Endothelial cell of umbilical vein (primary cell): ENCODE data around the gene TMEM8B. TPM values are rescaled to one million over a fixed set of nuclear protein-coding genes. Genes with fewer than 3 reads are reported as not detected.

Experiments used
- BruUV-seq: library from RNA; stranded (reverse); fragments of 400-500 nt; replicated peaks from 2 replicates; lab custom pipeline; 2021; lab: Mats Ljungman, UMichigan
- CTCF ChIA-PET: fragments of 300-600, 350-600 bp; sonication (Branson Sonifier 250); formaldehyde crosslinking; loops from one replicate; lab custom pipeline; 2021; ENCODE audit warnings: antibody characterized with exemption, inconsistent platforms; lab: Charles Lee
- POLR2A ChIA-PET: fragments of 300-600, 350-600 bp; sonication (Branson Sonifier 250); formaldehyde crosslinking; loops from one replicate; lab custom pipeline; 2021; ENCODE audit warnings: antibody characterized with exemption, inconsistent platforms; lab: Charles Lee
- DNase-seq: peaks from one replicate; pipeline ENCODE4 v3.0.0-alpha.2; 2011; ENCODE audit warnings: low read depth, low spot score
- FAIRE-seq: peaks from 2 replicates; lab custom pipeline; 2011; peaks lifted over from hg19 to GRCh38; lab: Jason Lieb, UNC
- H2AFZ ChIP-seq: 2 replicates; pipeline ENCODE4 v1.6.0; 2012; ENCODE audit warnings: low read depth, low read length, control low read depth, inconsistent platforms
- H3K27ac ChIP-seq: 2 replicates; pipeline ENCODE4 v1.5.1; 2011; ENCODE audit warnings: low read depth, mild to moderate bottlenecking, control low read depth, low read length, moderate library complexity; ENCODE audit not compliant: insufficient read depth
- H3K27me3 ChIP-seq, 2 experiments: 2 replicates each; pipeline versions ENCODE4 v1.6.0 to v1.6.1; 2011; ENCODE audit warnings: low read length in 2 of 2, mixed read lengths in 1 of 2; ENCODE audit not compliant: control insufficient read depth in 2 of 2, insufficient read depth in 2 of 2
- H3K36me3 ChIP-seq, 2 experiments: 2 replicates in 1 of 2; 3 replicates in 1 of 2; pipeline ENCODE4 v1.5.1; 2011; ENCODE audit warnings: low read length in 2 of 2, mild to moderate bottlenecking in 1 of 2, moderate library complexity in 1 of 2; ENCODE audit not compliant: control insufficient read depth in 2 of 2, insufficient read depth in 2 of 2; ENCODE audit errors: extremely low read depth in 1 of 2
- H3K4me1 ChIP-seq: 3 replicates; pipeline ENCODE4 v1.5.1; 2011; ENCODE audit warnings: mild to moderate bottlenecking, low read length; ENCODE audit not compliant: control insufficient read depth, insufficient read depth; ENCODE audit errors: extremely low read depth
- H3K4me2 ChIP-seq: 2 replicates; pipeline ENCODE4 v1.6.1; 2011; ENCODE audit warnings: low read length, control low read depth, mixed read lengths; ENCODE audit not compliant: insufficient read depth
- H3K4me3 ChIP-seq, 3 experiments: fragments of 200-600 bp in 1 of 3; sonication (generic), shearing (Covaris generic) in 1 of 3; replicated peaks in 1 of 3; 2 replicates each; pipeline ENCODE4 v1.5.1; 2011 to 2016; ENCODE audit warnings: control low read depth in 3 of 3, low read length in 3 of 3, mild to moderate bottlenecking in 2 of 3, inconsistent platforms in 1 of 3, low read depth in 1 of 3, moderate library complexity in 1 of 3; ENCODE audit not compliant: insufficient read depth in 1 of 3
- H3K79me2 ChIP-seq: 2 replicates; pipeline ENCODE4 v1.6.0; 2012; ENCODE audit warnings: low read length, inconsistent platforms; ENCODE audit not compliant: control insufficient read depth, insufficient read depth
- H3K9ac ChIP-seq: replicated peaks from 2 replicates; pipeline ENCODE3; 2011; ENCODE audit warnings: low read length, control low read depth; ENCODE audit not compliant: insufficient read depth; ENCODE audit errors: extremely low read depth
- H3K9me1 ChIP-seq: replicated peaks from 3 replicates; pipeline ENCODE4 v1.6.0; 2011; ENCODE audit warnings: mild to moderate bottlenecking, low read length; ENCODE audit not compliant: control insufficient read depth, insufficient read depth; ENCODE audit errors: extremely low read depth
- H3K9me3 ChIP-seq: replicated peaks from 2 replicates; pipeline ENCODE4 v1.5.1; 2012; ENCODE audit warnings: low read length, inconsistent platforms; ENCODE audit not compliant: control insufficient read depth, insufficient read depth
- H4K20me1 ChIP-seq: replicated peaks from 2 replicates; pipeline ENCODE3; 2011; ENCODE audit warnings: mild to moderate bottlenecking, low read length; ENCODE audit not compliant: control insufficient read depth, insufficient read depth; ENCODE audit errors: extremely low read depth
- CTCF ChIP-seq, 2 donors: IDR thresholded peaks; 1 replicate in 1 of 2; 2 replicates in 1 of 2; pipeline ENCODE4 v1.5.1; 2011; ENCODE audit warnings: low read length in 2 of 2, mild to moderate bottlenecking in 2 of 2, moderate library complexity in 2 of 2, control low read depth in 1 of 2, inconsistent platforms in 1 of 2, low read depth in 1 of 2; ENCODE audit not compliant: insufficient read depth in 1 of 2; ENCODE audit errors: extremely low read depth in 1 of 2
- EZH2 ChIP-seq: IDR thresholded peaks from 2 replicates; pipeline ENCODE4 v1.6.1; 2012; ENCODE audit warnings: borderline replicate concordance, low read depth, mild to moderate bottlenecking, moderate library complexity, low read length, inconsistent platforms; ENCODE audit not compliant: severe bottlenecking
- GATA2 ChIP-seq: IDR thresholded peaks from 2 replicates; pipeline ENCODE4 v1.7.0; 2011; ENCODE audit warnings: low read depth, mild to moderate bottlenecking, moderate library complexity, mixed read lengths, low read length; ENCODE audit not compliant: insufficient read length, insufficient read depth
- JUN ChIP-seq: IDR thresholded peaks from 2 replicates; pipeline ENCODE4 v1.6.1; 2011; ENCODE audit warnings: borderline replicate concordance, low read depth; ENCODE audit not compliant: insufficient read length, insufficient read depth
- MAX ChIP-seq: IDR thresholded peaks from 2 replicates; pipeline ENCODE4 v1.6.1; 2011; ENCODE audit not compliant: insufficient read depth, insufficient read length
- MYC ChIP-seq: IDR thresholded peaks from one replicate; pipeline ENCODE4 v1.6.1; 2011; ENCODE audit warnings: mild to moderate bottlenecking, low read depth, low read length
- POLR2A ChIP-seq: IDR thresholded peaks from 2 replicates; pipeline ENCODE4 v1.6.1; 2012; ENCODE audit warnings: low read depth, mild to moderate bottlenecking, control low read depth, low read length
- POLR2AphosphoS5 ChIP-seq: IDR thresholded peaks from 2 replicates; pipeline ENCODE4 v1.6.1; 2012; ENCODE audit warnings: low read depth, mild to moderate bottlenecking, control low read depth, low read length, moderate library complexity; ENCODE audit not compliant: insufficient read depth
- dilution Hi-C: fragments of 300-500 bp; cut with MboI; formaldehyde crosslinking; loops from one replicate; pipeline ENCODE4 v1.15.0; 2019; ENCODE audit warnings: low sequenced_read_pairs; ENCODE audit not compliant: extremely low pct_ligation_motif_present
- intact Hi-C: fragments of 100-400 bp; cut with micrococcal nuclease; formaldehyde crosslinking; loops from one replicate; pipeline ENCODE4 v1.10.0; 2022
- polyA plus RNA-seq, 4 experiments: library from polyadenylated mRNA; depleted of rRNA in 3 of 4; stranded (reverse) in 3 of 4; unstranded in 1 of 4; fragments of >200 nt; gene quantifications; 2 replicates each; pipeline versions ENCODE4 v1.2.1 to v1.2.3, GENCODE V29; 2011 to 2012; ENCODE audit warnings: missing spikeins in 1 of 4
- total RNA-seq: library from RNA; stranded (reverse); gene quantifications from 2 replicates; pipeline ENCODE4 v1.2.3, GENCODE V29; 2021

TMEM8B gene
- total and polyA plus RNA-seq, 2 donors (not counting 3 experiments of a cell fraction or from before 2014, with no cell fraction given), result 2.5 to 3.6 TPM

DNA sequence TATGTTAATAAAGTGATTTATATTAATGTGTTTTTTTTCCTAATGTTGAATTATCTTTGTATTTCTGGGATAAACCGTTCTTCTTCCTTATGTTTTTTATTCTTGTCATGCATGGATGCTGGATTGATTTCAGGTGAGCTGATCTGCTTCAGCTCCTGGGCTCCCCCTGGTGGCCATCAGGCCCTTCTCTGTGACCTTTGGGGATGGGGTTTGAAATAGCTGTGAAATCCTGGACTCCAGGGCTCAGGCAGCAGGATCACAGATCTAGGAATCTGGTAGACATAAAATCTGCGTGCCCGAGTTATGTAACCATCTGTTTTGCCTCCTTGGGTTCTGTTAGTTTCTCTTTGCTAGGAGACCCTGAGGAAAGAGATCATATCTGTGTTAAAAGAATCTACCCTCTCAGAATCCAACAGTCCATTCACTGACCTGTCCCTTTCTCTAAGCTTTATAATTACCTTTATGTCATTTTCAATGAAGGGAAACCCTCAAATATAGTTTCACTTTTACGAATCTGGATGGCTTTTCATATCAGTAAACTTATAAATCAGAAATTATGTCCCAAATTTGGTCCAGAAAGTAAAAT lies 53.3 kb downstream of the TMEM8B start:
- H3K4me2 ChIP-seq, result no peak overlapping the region

More for the DNA sequence above, 53.3 kb downstream of the TMEM8B start:
- no peak overlapping the region for H3K9ac ChIP-seq
- no peaks in the 10 kb centered on the region for H3K36me3 ChIP-seq
- no peaks in the 10 kb centered on the region for H3K9me1 ChIP-seq
- no peaks in the 10 kb centered on the region for H3K9me3 ChIP-seq
- H3K4me3 ChIP-seq, result no peak overlapping the region
- no peak overlapping the region for H2AFZ ChIP-seq
- peak; percentile 75 for DNase-seq
- BruUV-seq, result no TSS peak
- peaks cover 5% of the 10 kb centered on the region for H3K4me1 ChIP-seq
- H3K27ac ChIP-seq, result no peak overlapping the region
- TF ChIP-seq POLR2AphosphoS5 (no peak), MAX (no peak), EZH2 (no peak), GATA2 (no peak), MYC (no peak), POLR2A (no peak), JUN (no peak), CTCF (IDR thresholded peaks at IDR 0.05; ENCODE audit: extremely low read depth in 1 of 2, insufficient read depth in 1 of 2, low read depth in 1 of 2, low read length in 2 of 2) (peak; percentile 91 to 96)
- ChIA-PET POLR2A (interaction anchor here (0.6 kb wide), 1 partner anchor 92 kb away, joined by 3 read pairs; no protein-coding TSS in a partner anchor), CTCF (interaction anchor here (0.6 to 3.0 kb wide), 76 partner anchors 9 to 433 kb away, joined by 3 to 212 read pairs (median 5); partner anchors contain the start of genes CREB3, FAM221B, GBA2 and HINT2)
- intact Hi-C loops, result loop anchor here (1.0 to 5.0 kb wide), 4 partner anchors 56 to 235 kb away; no protein-coding TSS in a partner anchor
- no peaks in the 10 kb centered on the region for H3K79me2 ChIP-seq
- H3K27me3 ChIP-seq, result peaks cover 4 to 17% of the 10 kb centered on the region in 2 experiments
- peak; percentile 82 for FAIRE-seq
- dilution Hi-C loops, result no loop called here
- H4K20me1 ChIP-seq, result peaks cover 3% of the 10 kb centered on the region
